BJ (cell line): ENCODE results near the gene WDR64. TPM values are rescaled to one million over a fixed set of nuclear protein-coding genes. Genes with fewer than 3 reads are reported as not detected.

Source experiments
- CTCF ChIA-PET: fragments of 350-600 bp; formaldehyde crosslinking; extraction: SDS; loops from one replicate; lab custom pipeline; 2021; ENCODE audit warnings: antibody characterized with exemption, inconsistent platforms; lab: Yijun Ruan, JAX
- POLR2A ChIA-PET: fragments of 300-600 bp; sonication (Branson Sonifier 250); formaldehyde crosslinking; extraction: SDS; loops from one replicate; lab custom pipeline; 2021; ENCODE audit warnings: antibody characterized with exemption; lab: Charles Lee
- DNase-seq: peaks from one replicate; pipeline ENCODE4 v3.0.0-alpha.2; 2011; ENCODE audit warnings: low read depth
- H3K27me3 ChIP-seq: 2 replicates; pipeline ENCODE4 v1.6.0; 2011; ENCODE audit warnings: low read length; ENCODE audit not compliant: control insufficient read depth, insufficient read depth
- H3K36me3 ChIP-seq: 2 replicates; pipeline ENCODE4 v1.5.1; 2011; ENCODE audit warnings: low read length; ENCODE audit not compliant: control insufficient read depth, insufficient read depth
- H3K4me3 ChIP-seq: 2 replicates; pipeline ENCODE4 v1.5.1; 2011; ENCODE audit warnings: low read depth, mild to moderate bottlenecking, control low read depth, low read length
- CTCF ChIP-seq: IDR thresholded peaks from 2 replicates; pipeline ENCODE4 v1.5.1; 2011; ENCODE audit warnings: low read depth, mild to moderate bottlenecking, control low read depth, inconsistent platforms, low read length, moderate library complexity; ENCODE audit not compliant: insufficient read depth
- polyA plus RNA-seq: library from polyadenylated mRNA; depleted of rRNA; stranded (reverse); fragments of >200 nt; gene quantifications from 2 replicates; pipeline ENCODE4 v1.2.3, GENCODE V29; 2011

Gene WDR64
- polyA plus RNA-seq, 1 experiment: not detected

- ChIA-PET CTCF (interaction anchor here (1.0 kb wide), 1 partner anchor 11 kb away, joined by 3 read pairs; no protein-coding TSS in a partner anchor), POLR2A (no interaction called here)
- Histone ChIP-seq H3K27me3 (no peaks in the 10 kb centered on the region), H3K4me3 (no peak overlapping the region), H3K36me3 (no peaks in the 10 kb centered on the region)
- no peak for DNase-seq
- TF ChIP-seq CTCF: no peak
These were observed 65.0 kb downstream of the WDR64 start for GRCh38 chr1:241716915-241717656.

GRCh38 chr1:241717975-241718374 lies 65.9 kb downstream of the WDR64 start:
- no peaks in the 10 kb centered on the region for H3K36me3 ChIP-seq
- no peaks in the 10 kb centered on the region for H3K27me3 ChIP-seq
- no peak overlapping the region for H3K4me3 ChIP-seq
- POLR2A ChIA-PET: no interaction called here
- no peak for DNase-seq
- CTCF ChIA-PET: no interaction called here
- no peak for TF ChIP-seq CTCF

GRCh38 chr1:241721011-241721410 lies 68.9 kb downstream of the WDR64 start:
- H3K36me3 ChIP-seq: no peaks in the 10 kb centered on the region
- POLR2A ChIA-PET: no interaction called here
- TF ChIP-seq CTCF: no peak
- H3K4me3 ChIP-seq: no peak overlapping the region
- no peak for DNase-seq
- H3K27me3 ChIP-seq: no peaks in the 10 kb centered on the region
- CTCF ChIA-PET: no interaction called here

GRCh38 chr1:241722947-241723346 lies 70.9 kb downstream of the WDR64 start:
- Histone ChIP-seq H3K4me3 (no peak overlapping the region), H3K27me3 (peaks cover 2% of the 10 kb centered on the region; the same call in 1 of the 2 replicates), H3K36me3 (no peaks in the 10 kb centered on the region)
- ChIA-PET CTCF (no interaction called here), POLR2A (no interaction called here)
- no peak for TF ChIP-seq CTCF
- DNase-seq: no peak

GRCh38 chr1:241724741-241725356 lies 72.8 kb downstream of the WDR64 start:
- no peak for DNase-seq
- no peak overlapping the region for H3K4me3 ChIP-seq
- ChIA-PET POLR2A (no interaction called here), CTCF (no interaction called here)
- no peak for TF ChIP-seq CTCF
- no peaks in the 10 kb centered on the region for H3K36me3 ChIP-seq
- H3K27me3 ChIP-seq: peaks cover 2% of the 10 kb centered on the region; the same call in 1 of the 2 replicates
